ENCODE results near the gene ENPP4. TPM values are rescaled to one million over a fixed set of nuclear protein-coding genes. Genes with fewer than 3 reads are reported as not detected.

ENPP4 gene
- total RNA-seq, 2 donors from 2014 or later, result 16.9 to 17.5 TPM

DNA sequence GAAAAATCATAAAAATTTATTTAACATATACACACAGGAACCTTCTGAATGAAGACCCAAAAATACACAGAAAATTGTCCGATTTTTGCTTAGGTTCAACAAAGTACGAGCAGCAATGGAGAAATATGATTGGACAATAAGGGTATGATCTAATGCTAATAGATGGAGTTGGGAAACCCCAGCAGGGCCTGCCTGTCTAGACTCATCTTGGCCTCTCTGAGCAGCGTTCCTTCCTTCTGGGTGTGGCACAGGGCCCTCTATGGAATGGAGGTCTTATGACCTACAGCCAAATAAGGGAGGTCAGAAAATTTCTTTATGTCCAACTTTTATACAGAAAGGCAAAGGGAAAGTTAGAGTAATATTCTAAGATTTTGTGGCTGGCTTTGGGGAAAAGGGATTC is 27.7 kb upstream of the ENPP4 start:
- Histone ChIP-seq H3K36me3 (no peaks in the 10 kb centered on the region), H3K27ac (no peak overlapping the region), H3K4me3 (no peak overlapping the region), H3K27me3 (replicated peaks; ENCODE audit: insufficient read depth) (no peaks in the 10 kb centered on the region), H3K4me1 (replicated peaks) (no peaks in the 10 kb centered on the region), H3K9me3 (no peaks in the 10 kb centered on the region)
- intact Hi-C loops (cut with DNase I), result no loop called here
- no peak for DNase-seq (ENCODE audit: low spot score)
- no peak for TF ChIP-seq CTCF (IDR thresholded peaks at IDR 0.05)
- TF ChIP-seq POLR2AphosphoS5 (IDR thresholded peaks at IDR 0.05), result no peak
- no peak for TF ChIP-seq POLR2A (IDR thresholded peaks at IDR 0.05)
- WGBS, result 91% methylated on average over 3 of the region's 3 CpGs

GRCh38 chr6:46103441-46104115 is 26.2 kb upstream of the ENPP4 start:
- Histone ChIP-seq H3K27me3 (replicated peaks; ENCODE audit: insufficient read depth) (no peaks in the 10 kb centered on the region), H3K4me1 (replicated peaks) (no peaks in the 10 kb centered on the region), H3K27ac (no peak overlapping the region), H3K4me3 (no peak overlapping the region), H3K9me3 (no peaks in the 10 kb centered on the region), H3K36me3 (no peaks in the 10 kb centered on the region)
- intact Hi-C loops (cut with DNase I), result no loop called here
- TF ChIP-seq CTCF (IDR thresholded peaks at IDR 0.05) (no peak), POLR2AphosphoS5 (IDR thresholded peaks at IDR 0.05) (no peak), POLR2A (IDR thresholded peaks at IDR 0.05) (no peak)
- DNase-seq (ENCODE audit: low spot score), result no peak

DNA sequence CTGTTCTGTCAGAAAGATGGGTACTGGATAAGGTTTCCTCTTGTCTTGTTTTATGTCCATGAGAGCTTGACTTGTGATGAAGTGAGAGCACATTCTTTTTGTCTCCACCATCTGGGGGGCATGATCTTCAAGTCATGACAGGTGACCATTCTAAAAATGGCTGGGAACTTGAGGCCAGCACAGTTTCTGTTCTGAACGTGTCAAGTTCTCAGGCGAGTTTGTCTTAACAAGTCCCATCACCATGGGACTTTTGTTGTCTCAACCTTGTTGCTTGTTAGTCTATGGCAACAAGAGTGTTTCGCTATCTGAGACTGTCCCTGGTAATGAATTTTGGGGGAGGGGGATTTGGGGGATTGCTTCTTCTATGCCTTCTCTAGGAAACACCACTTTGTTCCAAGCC is 25.6 kb upstream of the ENPP4 start:
- no peaks in the 10 kb centered on the region for H3K9me3 ChIP-seq
- TF ChIP-seq POLR2AphosphoS5 (IDR thresholded peaks at IDR 0.05), result no peak
- TF ChIP-seq POLR2A (IDR thresholded peaks at IDR 0.05), result no peak
- TF ChIP-seq CTCF (IDR thresholded peaks at IDR 0.05), result no peak
- no peaks in the 10 kb centered on the region for H3K27me3 ChIP-seq (replicated peaks; ENCODE audit: insufficient read depth)
- H3K36me3 ChIP-seq, result no peaks in the 10 kb centered on the region
- intact Hi-C loops (cut with DNase I), result no loop called here
- H3K4me1 ChIP-seq (replicated peaks), result no peaks in the 10 kb centered on the region
- WGBS, result 80% methylated on average over 3 of the region's 3 CpGs
- no peak overlapping the region for H3K4me3 ChIP-seq
- H3K27ac ChIP-seq, result no peak overlapping the region
- DNase-seq (ENCODE audit: low spot score), result no peak

DNA sequence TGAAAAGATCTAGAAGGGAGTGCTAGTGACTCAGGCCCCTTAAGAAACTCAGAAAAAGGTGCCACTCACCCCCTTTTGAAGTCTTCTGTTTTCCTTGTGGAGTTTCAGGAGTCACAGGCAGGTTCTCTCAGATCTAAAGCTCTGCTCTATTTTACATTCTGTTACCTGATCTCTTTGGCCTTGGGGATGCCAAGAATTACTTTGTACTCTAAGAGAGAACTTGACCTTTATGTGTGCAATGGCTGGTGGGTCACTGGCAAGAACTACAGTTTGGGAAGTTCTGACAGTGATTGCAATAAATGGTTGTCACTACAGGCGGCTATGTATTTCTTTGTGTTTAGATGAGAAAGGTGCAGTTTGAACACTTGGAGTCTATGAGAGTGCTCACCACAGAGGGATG is 24.2 kb upstream of the ENPP4 start:
- Histone ChIP-seq H3K4me1 (replicated peaks) (no peaks in the 10 kb centered on the region), H3K36me3 (no peaks in the 10 kb centered on the region), H3K27me3 (replicated peaks; ENCODE audit: insufficient read depth) (no peaks in the 10 kb centered on the region), H3K4me3 (no peak overlapping the region), H3K9me3 (no peaks in the 10 kb centered on the region), H3K27ac (no peak overlapping the region)
- DNase-seq (ENCODE audit: low spot score), result no peak
- WGBS, result 32% methylated on average over 1 of the region's 1 CpG
- intact Hi-C loops (cut with DNase I), result no loop called here
- TF ChIP-seq POLR2AphosphoS5 (IDR thresholded peaks at IDR 0.05) (no peak), CTCF (IDR thresholded peaks at IDR 0.05) (no peak), POLR2A (IDR thresholded peaks at IDR 0.05) (no peak)

- intact Hi-C loops (cut with DNase I), result no loop called here
- no peak for TF ChIP-seq CTCF (IDR thresholded peaks at IDR 0.05)
- no peak for TF ChIP-seq POLR2A (IDR thresholded peaks at IDR 0.05)
- TF ChIP-seq POLR2AphosphoS5 (IDR thresholded peaks at IDR 0.05), result no peak
- H3K36me3 ChIP-seq, result no peaks in the 10 kb centered on the region
- H3K4me1 ChIP-seq (replicated peaks), result no peaks in the 10 kb centered on the region
- no peaks in the 10 kb centered on the region for H3K9me3 ChIP-seq
- no peaks in the 10 kb centered on the region for H3K27me3 ChIP-seq (replicated peaks; ENCODE audit: insufficient read depth)
- no peak overlapping the region for H3K4me3 ChIP-seq
- WGBS, result 52% methylated on average over 1 of the region's 1 CpG
- no peak for DNase-seq (ENCODE audit: low spot score)
- no peak overlapping the region for H3K27ac ChIP-seq
Observed at GRCh38 chr6:46113370-46113769, 16.4 kb upstream of the ENPP4 start.

Data from prostate gland (tissue), 2 donors.